B cell (primary cell): Measurements from ENCODE around the gene MOB3B. TPM values are rescaled to one million over a fixed set of nuclear protein-coding genes. Genes with fewer than 3 reads are reported as not detected.

Experiments
- ATAC-seq: fragments of 200-7000 bp; cut with Tn5 transposase; one replicate; pipeline ENCODE4 v1.10.0; 2021; ENCODE audit warnings: low read depth, mild to moderate bottlenecking, moderate number of reproducible peaks, moderate library complexity
- CTCF ChIA-PET: fragments of 350-600 bp; sonication (Branson Sonifier 250); formaldehyde crosslinking; loops from one replicate; lab custom pipeline; 2021; ENCODE audit warnings: antibody characterized with exemption, inconsistent platforms; lab: Charles Lee
- POLR2A ChIA-PET: fragments of 350-600 bp; sonication (Branson Sonifier 250); formaldehyde crosslinking; loops from one replicate; lab custom pipeline; 2021; ENCODE audit warnings: antibody characterized with exemption; lab: Charles Lee
- DNase-seq: peaks from one replicate; pipeline ENCODE4 v3.0.0; 2013
- H2AFZ ChIP-seq: 2 replicates; pipeline ENCODE4 v1.6.1; 2012; ENCODE audit warnings: mild to moderate bottlenecking, low read depth, low read length; ENCODE audit not compliant: insufficient read depth, poor library complexity, severe bottlenecking
- H3K27ac ChIP-seq, 2 donors: 1 replicate in 1 of 2; 2 replicates in 1 of 2; pipeline ENCODE4 v1.5.1; 2012 to 2013; ENCODE audit warnings: low read length in 2 of 2, mild to moderate bottlenecking in 2 of 2, moderate library complexity in 1 of 2
- H3K27me3 ChIP-seq, 4 experiments: fragments of 200-600 bp in 1 of 4; sonication (generic) in 1 of 4; replicated peaks in 1 of 4; 1 replicate in 2 of 4; 2 replicates in 2 of 4; pipeline versions ENCODE4 v1.6.1 to v1.7.0; 2013 to 2016; ENCODE audit warnings: low read length in 3 of 4, mild to moderate bottlenecking in 2 of 4, mixed read lengths in 1 of 4, moderate library complexity in 1 of 4; ENCODE audit not compliant: insufficient read depth in 4 of 4, control insufficient read depth in 3 of 4; ENCODE audit errors: control extremely low read depth in 1 of 4
- H3K36me3 ChIP-seq, 2 experiments: replicated peaks in 1 of 2; 1 replicate in 1 of 2; 2 replicates in 1 of 2; pipeline versions ENCODE4 v1.6.1 to v1.7.1; 2013; ENCODE audit warnings: low read length in 1 of 2; ENCODE audit not compliant: insufficient read depth in 2 of 2, control insufficient read depth in 1 of 2; ENCODE audit errors: control extremely low read depth in 1 of 2, extremely low read depth in 1 of 2
- H3K4me1 ChIP-seq, 2 donors: fragments of 200-600 bp in 1 of 2; sonication (generic) in 1 of 2; 1 replicate in 1 of 2; 2 replicates in 1 of 2; pipeline versions ENCODE4 v1.5.1 to v1.6.1; 2013 to 2017; ENCODE audit warnings: low read length in 2 of 2; ENCODE audit not compliant: control insufficient read depth in 2 of 2, insufficient read depth in 2 of 2
- H3K4me2 ChIP-seq: replicated peaks from 2 replicates; pipeline ENCODE3; 2012; ENCODE audit warnings: mild to moderate bottlenecking, low read depth, low read length; ENCODE audit not compliant: poor library complexity, severe bottlenecking
- H3K4me3 ChIP-seq, 5 experiments: fragments of 200-600 bp in 1 of 5; sonication (generic) in 1 of 5; 1 replicate in 3 of 5; 2 replicates in 2 of 5; pipeline versions ENCODE4 v1.5.1 to v1.7.0; 2011 to 2016; ENCODE audit warnings: low read length in 4 of 5, mild to moderate bottlenecking in 4 of 5, low read depth in 2 of 5, control low read depth in 1 of 5, moderate library complexity in 1 of 5; ENCODE audit not compliant: insufficient read depth in 1 of 5; ENCODE audit errors: control extremely low read depth in 1 of 5, extremely low read depth in 1 of 5
- H3K79me2 ChIP-seq: fragments of 200-600 bp; sonication (generic); one replicate; pipeline ENCODE4 v1.6.0; 2016; ENCODE audit warnings: low read length; ENCODE audit not compliant: control insufficient read depth, insufficient read depth
- H3K9ac ChIP-seq: fragments of 200-600 bp; sonication (generic); 2 replicates; pipeline ENCODE4 v1.6.1; 2017; ENCODE audit warnings: mild to moderate bottlenecking, low read length, moderate library complexity
- H3K9me3 ChIP-seq, 3 donors: one replicate each; pipeline versions ENCODE4 v1.6.1 to v1.7.1; 2013; ENCODE audit warnings: low read length in 2 of 3; ENCODE audit not compliant: control insufficient read depth in 2 of 3, insufficient read depth in 1 of 3; ENCODE audit errors: control extremely low read depth in 1 of 3
- H4K20me1 ChIP-seq: 2 replicates; pipeline ENCODE4 v1.6.0; 2012; ENCODE audit warnings: mild to moderate bottlenecking, low read length; ENCODE audit not compliant: insufficient read depth, control insufficient read depth, poor library complexity, severe bottlenecking
- H3K27ac Mint-ChIP-seq: one replicate; pipeline ENCODE4 v1.8.0; 2021; ENCODE audit warnings: mixed read lengths
- H3K27me3 Mint-ChIP-seq: one replicate; pipeline ENCODE4 v1.8.0; 2021; ENCODE audit warnings: mixed read lengths
- H3K4me1 Mint-ChIP-seq: one replicate; pipeline ENCODE4 v1.8.0; 2021; ENCODE audit warnings: mixed read lengths
- H3K4me3 Mint-ChIP-seq: one replicate; pipeline ENCODE4 v1.8.0; 2021; ENCODE audit warnings: mixed read lengths
- H3K9me3 Mint-ChIP-seq: one replicate; pipeline ENCODE4 v1.8.0; 2022; ENCODE audit warnings: mixed read lengths; ENCODE audit not compliant: insufficient read depth
- EZH2 ChIP-seq: IDR thresholded peaks from 2 replicates; pipeline ENCODE4 v1.6.1; 2012; ENCODE audit warnings: borderline replicate concordance, low read depth, mild to moderate bottlenecking, moderate library complexity, low read length; ENCODE audit not compliant: insufficient read depth, poor library complexity, severe bottlenecking
- WGBS: methylation state at CpG from one replicate; pipeline ENCODE4 v1.1.5; 2013; ENCODE audit warnings: missing lambda C conversion rate; ENCODE audit not compliant: insufficient coverage; 5-methylcytosine and 5-hydroxymethylcytosine counted together
- intact Hi-C: fragments of 100-400 bp; cut with micrococcal nuclease; formaldehyde crosslinking; loops from one replicate; pipeline ENCODE4 v1.10.0; 2022
- polyA plus RNA-seq: library from polyadenylated mRNA; depleted of rRNA; stranded (reverse); fragments of >200 nt; gene quantifications from 2 replicates; pipeline ENCODE4 v1.2.3, GENCODE V29; 2012
- total RNA-seq, 2 donors: library from RNA; stranded (reverse); fragments of 120-200 nt in 1 of 2; gene quantifications; 1 replicate in 1 of 2; 2 replicates in 1 of 2; pipeline versions ENCODE4 v1.2.3 to v1.2.4, GENCODE V29; 2013 to 2022
- TF ChIP-seq, protein P1 (sequence below): fragments of 200-600 bp; IDR thresholded peaks from one replicate; pipeline ENCODE4 v1.8.0; 2022; ENCODE audit warnings: antibody characterized with exemption, mild to moderate bottlenecking

Gene MOB3B
- total and polyA plus RNA-seq, 2 donors (not counting 1 experiment from before 2014, with no cell fraction given): 7.3 to 7.9 TPM

DNA sequence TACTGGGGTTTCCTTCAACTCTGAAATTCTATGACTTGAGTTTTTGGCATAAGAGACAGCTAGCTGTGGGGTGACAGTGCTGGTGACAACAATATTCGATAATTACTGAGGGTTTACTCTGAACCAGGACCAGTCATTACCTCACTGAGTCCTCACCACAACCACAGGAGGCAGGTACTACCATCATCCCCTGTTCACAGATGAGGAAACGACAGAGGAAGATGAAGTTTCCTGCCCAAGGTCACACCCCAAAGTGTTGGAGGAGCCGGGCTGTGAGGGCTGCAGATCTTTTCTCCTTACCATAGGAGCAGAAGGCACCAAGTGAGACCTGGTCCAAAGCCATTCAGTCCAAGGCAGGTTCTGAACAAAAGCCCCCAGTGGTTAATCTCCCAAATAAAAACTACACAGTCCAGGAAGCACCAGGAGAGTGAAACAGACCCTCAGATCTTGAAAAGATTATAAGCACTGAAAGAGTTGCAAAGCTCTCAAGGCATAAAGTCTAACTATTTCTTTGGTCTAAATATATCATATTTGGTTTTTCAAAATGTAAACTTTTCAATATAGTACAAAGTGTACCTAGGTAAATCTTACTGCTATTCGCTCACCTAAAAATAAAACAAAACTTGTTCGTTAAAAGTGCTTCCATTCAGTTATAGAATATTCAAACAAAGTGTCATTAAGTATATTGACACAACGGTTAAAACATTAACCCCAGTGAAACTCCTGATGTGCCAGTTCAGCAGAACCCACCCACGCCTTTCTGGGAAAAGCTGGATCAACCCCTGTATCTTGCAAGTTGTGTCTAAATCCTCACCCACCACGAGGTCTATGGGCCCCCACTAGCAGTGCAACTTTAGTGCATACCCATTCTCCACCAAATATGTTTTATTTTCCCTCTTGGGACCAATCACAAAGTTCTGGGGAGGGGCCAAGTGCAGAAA is 150.0 kb downstream of the MOB3B start:
- H3K9ac ChIP-seq: no peak overlapping the region
- no peaks in the 10 kb centered on the region for H3K27me3 ChIP-seq
- peak overlapping the region; percentile 77 for H3K4me2 ChIP-seq
- H3K4me3 Mint-ChIP-seq: peak overlapping the region; percentile 56
- ChIA-PET CTCF (interaction anchor here (1.1 to 2.4 kb wide), 8 partner anchors 9 to 150 kb away, joined by 3 to 21 read pairs (median 6); partner anchors contain the start of gene MOB3B), POLR2A (interaction anchor here (0.6 kb wide), 1 partner anchor 144 kb away, joined by 11 read pairs; no protein-coding TSS in a partner anchor)
- ATAC-seq: peak; percentile 15
- 0% methylated on average over 2 of the region's 8 CpGs for WGBS
- no peak overlapping the region for H3K4me3 ChIP-seq
- H3K9me3 ChIP-seq: no peaks in the 10 kb centered on the region
- no peak overlapping the region for H2AFZ ChIP-seq
- peaks cover 84% of the 10 kb centered on the region for H3K4me1 Mint-ChIP-seq
- H3K27me3 Mint-ChIP-seq: no peaks in the 10 kb centered on the region
- peak overlapping the region; percentile 64 for H3K27ac Mint-ChIP-seq
- peaks cover 88 to 92% of the 10 kb centered on the region in 2 donors for H3K4me1 ChIP-seq
- H4K20me1 ChIP-seq: peaks cover 20% of the 10 kb centered on the region
- intact Hi-C loops: loop anchor here (5.0 kb wide), 2 partner anchors 63 to 108 kb away; no protein-coding TSS in a partner anchor
- no peaks in the 10 kb centered on the region for H3K36me3 ChIP-seq
- no peak overlapping the region for H3K27ac ChIP-seq
- H3K9me3 Mint-ChIP-seq: no peaks in the 10 kb centered on the region
- no peak for TF ChIP-seq EZH2
- TF ChIP-seq, protein P1, sequence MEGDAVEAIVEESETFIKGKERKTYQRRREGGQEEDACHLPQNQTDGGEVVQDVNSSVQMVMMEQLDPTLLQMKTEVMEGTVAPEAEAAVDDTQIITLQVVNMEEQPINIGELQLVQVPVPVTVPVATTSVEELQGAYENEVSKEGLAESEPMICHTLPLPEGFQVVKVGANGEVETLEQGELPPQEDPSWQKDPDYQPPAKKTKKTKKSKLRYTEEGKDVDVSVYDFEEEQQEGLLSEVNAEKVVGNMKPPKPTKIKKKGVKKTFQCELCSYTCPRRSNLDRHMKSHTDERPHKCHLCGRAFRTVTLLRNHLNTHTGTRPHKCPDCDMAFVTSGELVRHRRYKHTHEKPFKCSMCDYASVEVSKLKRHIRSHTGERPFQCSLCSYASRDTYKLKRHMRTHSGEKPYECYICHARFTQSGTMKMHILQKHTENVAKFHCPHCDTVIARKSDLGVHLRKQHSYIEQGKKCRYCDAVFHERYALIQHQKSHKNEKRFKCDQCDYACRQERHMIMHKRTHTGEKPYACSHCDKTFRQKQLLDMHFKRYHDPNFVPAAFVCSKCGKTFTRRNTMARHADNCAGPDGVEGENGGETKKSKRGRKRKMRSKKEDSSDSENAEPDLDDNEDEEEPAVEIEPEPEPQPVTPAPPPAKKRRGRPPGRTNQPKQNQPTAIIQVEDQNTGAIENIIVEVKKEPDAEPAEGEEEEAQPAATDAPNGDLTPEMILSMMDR: no peak
- peaks cover 60% of the 10 kb centered on the region for H3K79me2 ChIP-seq
- DNase-seq: peak; percentile 50
